ENCODE data around the gene FAM47E.
A peak's percentile ranks its signal among the peaks of the same experiment; 100 is the strongest.

FAM47E gene

DNA sequence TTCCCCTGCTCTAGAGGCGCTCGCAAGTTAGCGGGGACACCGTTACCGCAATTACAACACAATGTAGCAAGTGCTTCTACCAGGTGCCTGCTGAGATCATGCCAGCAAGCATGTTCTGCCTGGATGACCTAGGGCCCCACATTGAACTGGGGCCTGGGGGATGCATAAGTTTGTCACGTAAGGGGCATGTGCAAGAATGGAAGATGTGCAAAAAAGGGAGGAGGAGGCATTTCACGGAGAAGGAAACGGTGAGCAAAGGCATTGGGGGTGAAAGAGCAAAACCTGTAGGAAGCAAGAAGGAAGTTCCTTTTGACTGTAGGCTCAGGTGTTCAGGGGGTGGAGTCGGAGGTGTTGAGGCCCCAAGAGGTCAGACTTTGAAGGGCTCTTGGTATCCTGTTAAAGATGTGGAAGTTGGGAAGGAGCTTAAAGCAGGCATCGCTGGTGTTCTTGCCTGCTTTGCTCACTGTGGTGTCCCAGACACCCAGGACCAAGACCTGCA lies 37.3 kb upstream of the FAM47E start:
- H3K4me3 ChIP-seq (ENCODE audit: low read length): peak overlapping the region; percentile 68; the same call in 1 of the 2 replicates

DNA sequence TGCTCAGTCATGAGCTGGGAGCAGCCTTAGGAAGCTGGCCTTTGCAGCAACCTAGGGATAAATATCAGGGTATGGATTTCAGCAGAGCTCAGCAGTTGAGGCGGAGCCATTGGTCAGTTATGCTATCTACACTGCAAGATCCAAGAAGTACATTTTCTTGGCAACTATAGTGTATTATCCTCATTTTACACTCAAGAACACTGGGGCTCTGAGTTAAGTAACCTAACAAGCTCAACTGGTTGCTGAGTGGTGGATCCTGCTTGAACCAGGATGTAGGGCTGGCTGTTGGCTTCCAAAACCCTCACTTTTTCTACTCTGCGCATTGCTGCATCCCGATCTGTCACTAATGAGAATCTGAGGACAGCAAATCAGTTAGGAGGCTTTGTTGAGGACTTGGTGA lies 36.4 kb upstream of the FAM47E start:
- no peak for TF ChIP-seq ZNF274 (IDR thresholded peaks at IDR 0.05; ENCODE audit: low read depth, low read length)
- H3K4me3 ChIP-seq (ENCODE audit: low read length): no peak overlapping the region

More for the DNA sequence above, 37.3 kb upstream of the FAM47E start:
- no peak for TF ChIP-seq ZNF274 (IDR thresholded peaks at IDR 0.05; ENCODE audit: low read depth, low read length)

DNA sequence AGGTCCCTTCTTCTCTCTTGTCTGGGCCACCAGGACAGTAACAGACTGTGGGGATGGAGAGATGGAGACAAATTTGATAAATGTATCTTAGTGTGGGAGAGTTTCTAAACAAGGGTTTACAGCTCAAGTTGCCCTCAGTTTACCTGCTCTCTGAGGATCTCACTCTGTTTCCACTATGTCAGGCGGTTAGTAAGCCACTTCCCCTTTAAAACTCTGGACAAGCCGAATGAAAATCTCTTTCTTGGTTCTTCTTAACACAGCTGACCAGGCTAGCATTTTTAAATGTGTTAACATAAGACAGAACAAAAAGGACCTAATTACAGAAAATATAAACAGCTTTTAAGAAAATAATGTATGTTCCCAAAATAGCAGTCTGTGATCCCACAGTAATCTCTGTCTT lies 35.0 kb upstream of the FAM47E start:
- no peak overlapping the region for H3K4me3 ChIP-seq (ENCODE audit: low read length)

DNA sequence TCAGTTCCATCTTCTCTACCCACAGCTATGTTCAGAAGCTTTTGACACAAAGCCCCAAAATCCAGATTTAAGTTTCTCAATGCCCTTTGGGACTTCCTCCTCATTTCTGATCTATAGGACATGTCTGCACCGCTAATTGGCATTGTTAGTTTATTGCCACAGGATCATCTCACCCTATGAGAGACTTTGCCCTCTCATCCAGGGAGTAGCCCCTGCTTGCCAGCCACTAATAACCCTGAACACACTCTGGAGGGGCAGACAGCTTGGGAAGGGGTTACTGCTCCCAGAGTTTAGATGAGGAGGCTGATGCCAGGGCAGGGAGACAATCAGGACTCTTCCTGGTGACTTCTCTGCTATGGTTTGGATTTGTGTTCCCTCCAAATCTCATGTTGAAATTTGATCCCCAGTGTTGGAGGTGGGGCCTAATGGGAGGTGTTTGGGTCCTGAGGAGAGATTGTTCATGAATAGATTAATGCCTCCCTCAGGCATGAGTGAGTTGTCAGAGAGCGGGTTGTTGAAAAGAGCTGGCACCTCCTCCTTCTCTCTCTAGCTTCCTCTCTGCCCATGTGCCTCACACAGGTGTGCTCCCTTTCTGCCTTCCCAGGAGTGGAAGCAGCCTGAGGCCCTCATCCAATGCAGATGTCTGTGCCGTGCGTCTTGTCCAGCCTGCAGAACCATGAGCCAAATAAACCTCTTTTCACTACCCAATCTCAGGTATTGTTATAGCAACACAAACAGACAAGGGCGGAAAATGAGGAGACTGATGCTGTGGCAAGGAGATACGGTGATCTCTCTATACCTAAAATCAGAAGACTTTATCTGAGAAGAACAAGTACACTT lies 34.3 kb upstream of the FAM47E start:
- no peak for TF ChIP-seq ZNF274 (IDR thresholded peaks at IDR 0.05; ENCODE audit: low read depth, low read length)
- no peak overlapping the region for H3K4me3 ChIP-seq (ENCODE audit: low read length)

More for the DNA sequence above, 35.0 kb upstream of the FAM47E start:
- TF ChIP-seq ZNF274 (IDR thresholded peaks at IDR 0.05; ENCODE audit: low read depth, low read length): no peak

DNA sequence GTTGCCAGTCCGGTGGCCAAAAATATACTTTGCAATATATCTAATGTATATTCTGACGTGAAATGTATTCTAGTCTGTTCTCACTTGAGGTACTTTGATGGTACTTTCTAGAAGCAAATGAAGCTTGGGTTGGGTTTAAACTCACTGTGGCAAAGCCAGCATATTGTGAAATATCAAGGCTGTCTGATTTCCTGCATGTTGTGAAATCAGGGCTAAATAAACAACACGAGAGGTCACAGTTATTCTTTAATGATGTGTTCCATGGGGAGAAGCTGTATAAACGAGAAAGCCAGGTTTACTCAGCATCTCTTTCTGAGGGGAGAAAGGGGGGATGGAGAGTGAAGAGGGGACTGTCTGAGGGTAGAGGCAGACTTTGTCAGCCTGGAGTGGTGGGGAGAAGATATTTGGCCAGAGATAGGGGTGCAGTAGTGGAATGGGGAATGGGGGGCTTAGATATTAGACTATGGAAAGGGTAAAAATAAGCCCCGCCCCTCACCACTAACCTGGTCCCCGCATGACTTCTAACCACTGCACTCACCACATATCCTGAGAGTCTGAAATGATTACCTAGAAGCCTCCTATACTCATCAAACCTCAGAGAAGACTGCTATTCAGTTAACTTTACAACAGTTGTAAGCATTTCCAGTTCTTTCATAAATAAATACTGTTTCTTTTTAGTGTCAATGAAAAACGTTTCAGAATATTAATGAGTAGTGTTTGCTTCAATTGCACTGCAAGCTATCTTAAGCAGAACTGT lies 32.0 kb upstream of the FAM47E start:
- TF ChIP-seq ZNF274 (IDR thresholded peaks at IDR 0.05; ENCODE audit: low read depth, low read length): no peak
- no peak overlapping the region for H3K4me3 ChIP-seq (ENCODE audit: low read length)

DNA sequence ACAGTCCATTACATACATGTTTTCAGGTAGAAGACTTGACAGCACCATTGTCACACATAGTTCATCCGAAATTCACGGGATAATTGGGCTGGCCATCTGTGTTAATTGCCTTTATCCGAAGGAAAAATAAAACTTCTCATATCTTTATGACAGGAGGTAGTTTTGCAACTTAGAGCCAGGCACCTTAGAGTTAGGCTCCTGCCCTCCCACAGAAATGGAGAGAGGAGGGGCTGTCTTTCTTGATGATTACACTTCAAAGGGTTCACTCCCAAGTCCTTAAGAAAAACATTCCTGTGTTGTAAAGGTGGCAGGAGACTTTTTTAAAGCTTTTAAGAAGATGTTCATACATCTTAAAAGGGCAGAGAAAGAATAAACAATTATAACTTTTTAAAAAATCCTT lies 27.4 kb upstream of the FAM47E start:
- no peak overlapping the region for H3K4me3 ChIP-seq (ENCODE audit: low read length)
- no peak for TF ChIP-seq ZNF274 (IDR thresholded peaks at IDR 0.05; ENCODE audit: low read depth, low read length)

DNA sequence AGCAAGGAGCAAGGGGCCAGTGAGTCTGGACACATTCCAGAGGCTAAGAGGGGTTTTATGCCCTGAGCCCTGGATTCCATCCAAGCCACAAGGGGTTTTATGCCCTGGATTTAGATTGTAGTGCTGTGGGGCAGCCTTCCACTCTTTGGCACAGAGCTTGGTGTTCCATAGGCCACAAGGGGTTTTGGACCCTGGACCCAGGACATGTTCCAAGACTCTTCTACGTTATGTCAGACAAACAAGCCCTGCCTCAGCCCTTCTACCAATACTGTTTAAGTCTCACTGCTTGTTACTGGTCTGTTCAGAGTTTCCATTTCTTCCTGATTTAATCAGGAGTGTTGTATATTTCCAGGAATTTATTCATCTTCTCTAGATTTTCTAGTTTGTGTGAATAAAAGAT lies 25.1 kb upstream of the FAM47E start:
- no peak overlapping the region for H3K4me3 ChIP-seq (ENCODE audit: low read length)
- TF ChIP-seq ZNF274 (IDR thresholded peaks at IDR 0.05; ENCODE audit: low read depth, low read length): no peak

DNA sequence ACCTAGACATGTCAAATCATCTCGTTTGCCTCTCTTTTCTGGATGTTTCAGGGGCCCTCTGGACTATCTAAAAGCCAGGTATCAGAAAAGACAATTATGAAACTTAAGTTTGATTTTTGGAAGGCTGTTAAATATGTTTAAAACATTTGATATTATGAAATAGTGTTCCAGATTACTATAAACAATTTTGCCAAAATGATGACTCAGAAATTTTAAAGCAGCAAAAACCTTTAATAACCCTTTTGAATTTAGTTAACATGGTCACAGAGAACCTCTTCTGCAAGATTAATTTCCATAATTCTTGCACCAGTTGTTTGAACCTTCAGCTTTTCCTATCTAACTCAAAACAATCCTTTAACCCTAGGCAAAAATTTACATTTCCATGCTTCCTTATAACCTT lies 18.8 kb upstream of the FAM47E start:
- H3K4me3 ChIP-seq (ENCODE audit: low read length): no peak overlapping the region
- TF ChIP-seq ZNF274 (IDR thresholded peaks at IDR 0.05; ENCODE audit: low read depth, low read length): no peak

DNA sequence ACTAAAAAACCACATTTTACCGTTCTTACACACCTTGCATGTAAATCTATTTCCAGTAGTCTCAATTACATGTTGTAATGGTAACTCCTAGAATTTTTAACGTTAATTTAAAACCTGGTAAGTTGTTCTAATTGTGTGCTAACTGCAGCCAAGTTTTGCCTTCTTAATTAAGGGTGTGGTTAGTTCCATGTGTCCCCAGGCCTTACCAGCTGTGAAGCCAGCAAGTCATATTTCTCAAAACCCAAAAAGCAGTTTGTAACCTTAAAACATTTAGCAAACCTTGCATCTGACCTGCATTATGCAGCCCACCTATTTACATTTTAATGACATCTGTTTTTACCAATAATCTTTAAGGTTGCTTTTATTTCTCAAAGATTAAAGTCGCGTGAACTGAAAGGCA lies 18.4 kb upstream of the FAM47E start:
- TF ChIP-seq ZNF274 (IDR thresholded peaks at IDR 0.05; ENCODE audit: low read depth, low read length): no peak
- H3K4me3 ChIP-seq (ENCODE audit: low read length): no peak overlapping the region

DNA sequence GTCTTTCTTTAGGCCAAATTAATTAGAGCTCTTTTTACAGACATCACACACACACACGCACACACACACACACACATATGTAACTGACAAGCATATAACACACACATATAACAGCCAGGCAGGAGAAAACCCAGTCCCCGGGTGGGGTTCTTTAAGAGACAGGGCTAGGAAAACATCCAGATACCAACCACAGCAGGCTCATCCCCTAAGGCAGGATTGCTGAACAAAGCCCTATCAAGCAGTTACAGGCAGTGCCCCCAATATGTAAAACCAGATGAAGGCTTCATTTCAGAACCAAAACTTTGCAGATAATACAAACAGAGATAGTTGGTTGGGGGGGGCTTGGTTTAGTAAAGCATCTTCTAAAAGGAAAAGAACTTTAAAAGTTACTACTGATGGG lies 18.0 kb upstream of the FAM47E start:
- TF ChIP-seq ZNF274 (IDR thresholded peaks at IDR 0.05; ENCODE audit: low read depth, low read length): no peak
- H3K4me3 ChIP-seq (ENCODE audit: low read length): no peak overlapping the region

DNA sequence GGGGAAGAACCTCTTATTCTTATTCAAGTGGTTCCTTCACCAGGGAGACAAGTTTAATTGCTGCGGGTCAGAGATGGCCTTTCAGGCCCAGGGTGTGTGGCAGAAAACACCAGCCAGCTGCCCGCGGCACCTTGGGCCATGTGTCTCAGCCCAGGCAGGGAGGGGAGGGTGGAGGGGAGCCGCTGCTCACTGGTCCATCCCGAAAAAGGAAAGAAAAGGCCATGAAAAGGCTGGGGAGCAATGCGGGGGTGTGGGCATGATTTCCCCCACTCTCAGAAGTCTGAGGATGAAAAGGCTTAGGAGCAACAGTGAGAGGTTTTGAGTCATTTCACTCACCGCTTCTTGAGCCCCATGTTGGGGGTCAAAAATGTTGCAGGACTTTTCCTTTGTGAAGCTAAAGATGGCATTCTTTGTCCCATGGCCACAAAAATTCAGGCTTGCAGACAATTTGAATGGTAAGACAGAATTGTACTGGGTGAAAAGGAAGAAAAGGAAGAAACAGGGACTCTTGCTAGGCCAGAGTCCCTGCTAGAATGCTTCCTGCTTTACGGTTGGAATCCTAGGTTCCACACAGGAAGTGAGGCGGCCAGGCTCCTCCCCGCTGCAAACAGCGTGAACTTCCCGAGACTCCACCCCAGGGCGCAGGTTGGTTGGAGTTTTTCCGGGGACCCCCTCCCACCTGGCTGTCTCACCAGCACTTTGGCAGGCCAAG lies 17.4 kb upstream of the FAM47E start:
- no peak overlapping the region for H3K4me3 ChIP-seq (ENCODE audit: low read length)
- no peak for TF ChIP-seq ZNF274 (IDR thresholded peaks at IDR 0.05; ENCODE audit: low read depth, low read length)

DNA sequence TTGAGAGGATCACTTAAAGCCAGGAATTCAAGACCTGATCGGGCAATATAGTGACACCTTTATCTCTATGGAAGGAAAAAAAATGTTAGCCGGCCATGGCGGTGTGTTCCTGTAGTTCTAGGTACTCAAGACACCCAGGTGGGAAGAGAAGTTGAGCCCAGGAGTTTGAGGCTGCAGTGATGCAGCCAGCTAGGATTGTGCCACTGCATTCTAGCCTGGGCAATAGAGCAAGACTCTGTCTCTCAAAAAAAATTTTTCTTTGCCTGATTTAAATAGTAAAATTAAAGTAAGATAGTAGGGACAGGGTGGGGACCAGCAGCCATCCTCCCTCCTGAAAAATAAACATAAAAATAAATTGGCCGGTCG lies 16.9 kb upstream of the FAM47E start:
- no peak for TF ChIP-seq ZNF274 (IDR thresholded peaks at IDR 0.05; ENCODE audit: low read depth, low read length)
- no peak overlapping the region for H3K4me3 ChIP-seq (ENCODE audit: low read length)

DNA sequence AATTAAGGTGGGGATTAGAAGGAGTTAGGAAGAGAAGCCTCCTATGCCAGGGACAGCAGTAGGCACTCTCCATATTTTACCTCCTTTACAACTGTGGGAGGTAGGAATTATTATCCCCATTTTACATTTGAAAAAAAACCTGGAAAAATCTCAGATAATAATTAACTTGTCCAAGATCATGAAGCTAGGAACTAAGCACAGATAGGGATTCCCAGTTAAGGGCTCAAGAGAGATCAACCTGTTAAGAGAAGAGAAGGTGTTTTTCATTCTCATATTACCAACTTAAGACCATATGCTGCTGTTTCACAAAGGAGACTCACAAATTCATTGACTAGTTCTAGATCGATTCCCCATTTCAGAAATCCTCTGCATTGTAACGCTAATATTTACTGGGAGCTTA lies 16.1 kb upstream of the FAM47E start:
- no peak overlapping the region for H3K4me3 ChIP-seq (ENCODE audit: low read length)
- no peak for TF ChIP-seq ZNF274 (IDR thresholded peaks at IDR 0.05; ENCODE audit: low read depth, low read length)

DNA sequence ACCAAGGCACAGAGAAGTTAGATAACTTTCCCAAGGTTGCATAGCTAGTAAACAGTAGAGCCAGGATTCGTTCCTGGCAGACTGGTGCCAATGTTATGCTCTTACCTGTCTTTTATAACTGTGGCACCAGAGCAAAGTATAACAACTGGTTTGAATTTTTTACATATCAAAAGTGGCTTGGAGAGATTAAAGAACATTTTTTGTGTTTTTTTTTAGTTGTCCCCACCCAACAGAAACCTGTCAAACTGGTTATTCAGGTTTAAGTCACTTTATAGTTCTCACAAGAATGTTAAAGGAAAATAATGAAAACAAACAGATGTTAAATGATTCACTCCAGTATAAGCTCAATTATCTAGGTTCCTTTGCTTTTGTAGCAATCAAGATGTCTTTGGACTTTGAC lies 15.6 kb upstream of the FAM47E start:
- H3K4me3 ChIP-seq (ENCODE audit: low read length): no peak overlapping the region

More for the DNA sequence above, 15.6 kb upstream of the FAM47E start:
- no peak for TF ChIP-seq ZNF274 (IDR thresholded peaks at IDR 0.05; ENCODE audit: low read depth, low read length)

Data from GM08714 (cell line).